ENCODE measurements around the gene PTPN20. TPM values are rescaled to one million over a fixed set of nuclear protein-coding genes. Genes with fewer than 3 reads are reported as not detected.

PTPN20 gene
- total RNA-seq, 4 donors from 2014 or later: 0.24 to 4.8 (median 0.95) TPM; not detected in 1

- TF ChIP-seq, protein P1, sequence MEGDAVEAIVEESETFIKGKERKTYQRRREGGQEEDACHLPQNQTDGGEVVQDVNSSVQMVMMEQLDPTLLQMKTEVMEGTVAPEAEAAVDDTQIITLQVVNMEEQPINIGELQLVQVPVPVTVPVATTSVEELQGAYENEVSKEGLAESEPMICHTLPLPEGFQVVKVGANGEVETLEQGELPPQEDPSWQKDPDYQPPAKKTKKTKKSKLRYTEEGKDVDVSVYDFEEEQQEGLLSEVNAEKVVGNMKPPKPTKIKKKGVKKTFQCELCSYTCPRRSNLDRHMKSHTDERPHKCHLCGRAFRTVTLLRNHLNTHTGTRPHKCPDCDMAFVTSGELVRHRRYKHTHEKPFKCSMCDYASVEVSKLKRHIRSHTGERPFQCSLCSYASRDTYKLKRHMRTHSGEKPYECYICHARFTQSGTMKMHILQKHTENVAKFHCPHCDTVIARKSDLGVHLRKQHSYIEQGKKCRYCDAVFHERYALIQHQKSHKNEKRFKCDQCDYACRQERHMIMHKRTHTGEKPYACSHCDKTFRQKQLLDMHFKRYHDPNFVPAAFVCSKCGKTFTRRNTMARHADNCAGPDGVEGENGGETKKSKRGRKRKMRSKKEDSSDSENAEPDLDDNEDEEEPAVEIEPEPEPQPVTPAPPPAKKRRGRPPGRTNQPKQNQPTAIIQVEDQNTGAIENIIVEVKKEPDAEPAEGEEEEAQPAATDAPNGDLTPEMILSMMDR (IDR thresholded peaks at IDR 0.05): no peak
- DNase-seq (ENCODE audit: low spot score) (no peak), ATAC-seq (ENCODE audit: low FRiP score) (no peak)
Observed at GRCh38 chr10:47045331-47045861, 134.2 kb downstream of the PTPN20 start.

DNA sequence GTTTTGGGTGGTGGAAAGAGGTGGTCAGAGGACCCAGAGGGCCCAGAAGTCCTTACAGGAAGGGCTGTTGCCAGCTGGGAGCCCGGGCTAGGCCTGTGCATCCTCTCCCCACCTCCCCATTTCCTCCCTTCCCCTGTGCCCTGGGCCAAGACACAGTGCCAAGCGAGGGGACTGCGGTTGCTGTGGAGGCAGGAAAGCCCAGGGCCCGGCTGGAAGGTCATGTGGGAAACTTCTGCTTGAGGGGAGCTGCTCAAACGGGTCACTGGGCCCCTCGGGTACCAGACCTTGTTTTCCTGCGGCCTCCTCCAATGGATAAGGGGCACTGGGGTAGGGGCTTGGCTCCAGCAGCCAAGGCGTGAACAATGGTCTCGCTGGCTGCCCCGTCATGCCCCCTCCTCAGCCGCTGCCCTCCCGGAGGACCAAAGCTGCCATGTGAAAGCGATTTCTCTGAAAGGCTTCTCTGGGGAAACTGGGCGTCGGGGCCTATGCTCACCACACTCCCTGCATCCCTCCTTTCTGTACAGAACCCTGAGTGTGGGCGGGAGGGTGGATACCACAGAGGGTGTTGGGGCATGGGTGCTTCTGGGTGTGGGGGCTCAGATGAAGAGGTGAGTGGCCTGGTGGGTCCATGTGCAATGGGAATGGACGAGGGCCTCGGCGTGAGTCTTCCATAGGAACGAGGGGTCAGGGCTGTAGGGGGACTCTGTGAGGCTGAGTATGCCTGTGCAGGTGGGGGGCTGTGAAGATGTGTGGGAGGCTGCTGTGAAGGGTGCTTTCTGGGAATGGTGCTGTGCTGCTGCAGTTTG lies 135.3 kb downstream of the PTPN20 start:
- TF ChIP-seq, protein P1 (IDR thresholded peaks at IDR 0.05): no peak
- DNase-seq (ENCODE audit: low spot score) (peak; percentile 1), ATAC-seq (ENCODE audit: low FRiP score) (no peak)

DNA sequence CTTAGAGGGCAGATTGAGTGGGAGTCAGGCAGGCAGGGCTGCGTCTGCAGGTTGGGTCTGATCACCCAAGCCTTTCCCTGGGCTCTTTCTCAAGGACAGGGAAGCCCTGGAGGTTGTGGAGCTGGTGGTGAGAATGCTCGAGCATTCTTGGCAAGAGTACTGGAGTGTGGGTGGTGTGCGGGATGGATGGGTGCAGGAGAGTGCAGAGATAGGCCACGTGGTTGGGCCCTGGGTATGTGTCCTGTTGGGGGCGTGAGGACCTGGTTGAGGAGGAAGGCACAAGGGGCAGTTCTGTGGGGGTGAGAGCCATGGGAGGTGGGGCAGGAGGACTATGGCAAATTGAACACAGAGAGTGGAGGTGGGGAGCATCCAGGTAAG lies 135.9 kb downstream of the PTPN20 start:
- TF ChIP-seq, protein P1 (IDR thresholded peaks at IDR 0.05): no peak
- DNase-seq (ENCODE audit: low spot score) (no peak), ATAC-seq (ENCODE audit: low FRiP score) (no peak)

- ATAC-seq (ENCODE audit: low FRiP score) (no peak), DNase-seq (ENCODE audit: low spot score) (peak; percentile 70)
- TF ChIP-seq, protein P1 (IDR thresholded peaks at IDR 0.05): peak in 1 of 3 donors; percentile 47
Observed at GRCh38 chr10:47047577-47048525, 136.6 kb downstream of the PTPN20 start.

DNA sequence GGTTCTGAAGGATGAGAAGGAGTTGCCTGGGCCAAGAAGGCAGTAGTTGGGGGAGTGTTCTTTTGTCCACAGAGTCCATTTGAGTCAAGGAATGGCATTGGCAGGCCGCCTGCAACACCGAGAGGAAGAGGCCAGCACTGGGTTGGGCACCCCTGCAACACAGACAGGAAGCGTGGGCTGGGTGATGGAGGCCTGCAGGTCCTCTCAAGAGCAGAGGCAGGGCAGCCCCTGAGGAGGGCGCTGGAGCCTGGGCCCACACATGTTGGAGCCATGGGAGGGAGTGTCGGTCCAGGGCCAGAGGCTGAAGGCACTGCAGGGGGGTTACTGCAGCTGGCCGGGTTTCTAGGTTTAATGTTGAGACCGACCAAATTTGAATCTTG lies 137.3 kb downstream of the PTPN20 start:
- ATAC-seq (ENCODE audit: low FRiP score) (no peak), DNase-seq (ENCODE audit: low spot score) (no peak)
- TF ChIP-seq, protein P1 (IDR thresholded peaks at IDR 0.05): no peak

GRCh38 chr10:47049056-47049851 lies 138.0 kb downstream of the PTPN20 start:
- TF ChIP-seq, protein P1 (IDR thresholded peaks at IDR 0.05): no peak
- DNase-seq (ENCODE audit: low spot score): no peak
- no peak for ATAC-seq (ENCODE audit: low FRiP score)
